Parathyroid adenoma (tissue), 2 donors: ENCODE results near the gene NKAIN2.

Source experiments
- H2AFZ ChIP-seq: fragments of 300-600 bp; sonication (generic); one replicate; pipeline ENCODE4 v1.7.0; 2017; ENCODE audit warnings: antibody characterized with exemption, mild to moderate bottlenecking
- H3K27ac ChIP-seq: fragments of 300-600 bp; sonication (generic); one replicate; pipeline ENCODE4 v1.7.0; 2017
- H3K27me3 ChIP-seq: fragments of 300-600 bp; sonication (generic); one replicate; pipeline ENCODE4 v1.7.0; 2017; ENCODE audit warnings: low read length; ENCODE audit not compliant: control insufficient read depth, insufficient read depth
- H3K36me3 ChIP-seq: fragments of 300-600 bp; sonication (generic); one replicate; pipeline ENCODE4 v1.7.0; 2017; ENCODE audit warnings: low read length; ENCODE audit not compliant: control insufficient read depth, insufficient read depth
- H3K4me1 ChIP-seq: fragments of 300-600 bp; sonication (generic); one replicate; pipeline ENCODE4 v1.7.0; 2017; ENCODE audit warnings: control low read depth
- H3K4me2 ChIP-seq: fragments of 300-600 bp; sonication (generic); one replicate; pipeline ENCODE4 v1.7.0; 2017; ENCODE audit warnings: low read length
- H3K4me3 ChIP-seq: fragments of 300-600 bp; sonication (generic); one replicate; pipeline ENCODE4 v1.7.0; 2017; ENCODE audit warnings: low read depth, low read length
- H3K79me2 ChIP-seq: fragments of 300-600 bp; sonication (generic); one replicate; pipeline ENCODE4 v1.7.0; 2017; ENCODE audit warnings: control low read depth
- H3K9ac ChIP-seq: fragments of 300-600 bp; sonication (generic); one replicate; pipeline ENCODE4 v1.7.0; 2017; ENCODE audit warnings: mild to moderate bottlenecking
- H3K9me3 ChIP-seq: fragments of 300-600 bp; sonication (generic); one replicate; pipeline ENCODE4 v1.7.0; 2017; ENCODE audit warnings: low read length; ENCODE audit not compliant: control insufficient read depth
- CTCF ChIP-seq: fragments of 300-600 bp; sonication (generic); IDR thresholded peaks from one replicate; pipeline ENCODE4 v1.7.0; 2017; ENCODE audit warnings: antibody characterized with exemption, mild to moderate bottlenecking
- donor health status: primary hyperparathyroidism.

Gene NKAIN2

DNA sequence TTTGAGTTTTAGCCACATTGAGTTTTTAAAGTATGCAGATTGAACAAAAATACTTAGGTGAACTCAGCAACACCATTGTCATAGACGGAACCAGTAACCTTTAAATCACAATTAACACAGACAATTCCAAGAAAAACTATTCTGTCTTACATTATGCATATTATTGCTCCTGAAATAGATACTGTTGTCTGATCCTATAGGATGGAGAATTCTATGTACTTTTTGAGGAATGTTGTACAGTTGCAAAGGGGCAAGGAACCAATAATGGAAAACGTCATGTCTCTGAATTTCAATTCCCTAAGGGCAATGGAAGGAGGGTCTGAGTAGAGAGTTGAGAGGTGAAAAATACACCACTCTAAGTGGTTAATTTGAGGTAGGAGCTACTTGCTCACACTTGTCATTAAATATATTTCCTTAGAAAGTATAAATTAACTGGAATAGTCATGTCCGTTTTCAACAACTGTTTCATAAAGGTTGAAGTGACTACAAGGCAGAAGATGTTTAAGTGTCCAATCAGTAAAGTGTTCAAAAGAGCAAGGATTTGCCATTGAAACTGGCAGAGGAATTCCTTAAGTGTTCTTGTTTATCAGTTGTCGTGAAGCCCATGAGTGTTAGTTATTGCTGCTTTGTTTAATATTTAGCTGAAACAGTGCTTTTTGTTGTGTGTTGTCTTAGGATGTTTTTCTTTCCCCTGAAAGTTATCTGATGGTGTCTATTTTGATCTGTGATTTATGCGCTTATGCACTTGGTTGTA, 1.3 kb downstream of the NKAIN2 start:
- H3K4me2 ChIP-seq: no peak overlapping the region
- H3K9me3 ChIP-seq: no peaks in the 10 kb centered on the region
- no peaks in the 10 kb centered on the region for H3K79me2 ChIP-seq
- H3K27me3 ChIP-seq: no peaks in the 10 kb centered on the region
- H3K27ac ChIP-seq: no peak overlapping the region
- no peak overlapping the region for H3K9ac ChIP-seq
- no peak for TF ChIP-seq CTCF
- no peaks in the 10 kb centered on the region for H3K4me1 ChIP-seq
- H2AFZ ChIP-seq: no peak overlapping the region
- H3K4me3 ChIP-seq: no peak overlapping the region
- no peaks in the 10 kb centered on the region for H3K36me3 ChIP-seq

DNA sequence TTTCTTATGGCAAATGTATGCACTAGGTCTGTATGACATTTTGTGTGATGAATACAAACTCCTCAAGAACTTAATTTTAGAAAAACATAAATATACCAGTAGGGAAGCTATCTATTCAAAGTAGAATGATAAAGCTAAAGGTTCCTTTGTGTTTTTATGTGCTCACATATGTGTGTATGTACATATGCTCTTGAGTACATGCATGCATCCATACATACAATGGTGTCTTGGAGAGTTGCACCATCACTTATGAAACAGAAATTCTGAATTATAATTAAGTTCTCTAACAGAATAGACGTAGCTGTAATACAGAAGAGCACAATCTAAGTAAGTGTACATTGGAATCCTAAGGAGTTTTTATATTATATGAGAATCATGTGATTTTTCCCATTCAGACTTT, 2.3 kb downstream of the NKAIN2 start:
- Histone ChIP-seq H2AFZ (no peak overlapping the region), H3K27ac (no peak overlapping the region), H3K4me2 (no peak overlapping the region), H3K27me3 (no peaks in the 10 kb centered on the region), H3K4me3 (no peak overlapping the region), H3K4me1 (no peaks in the 10 kb centered on the region), H3K36me3 (no peaks in the 10 kb centered on the region), H3K9ac (no peak overlapping the region), H3K79me2 (no peaks in the 10 kb centered on the region), H3K9me3 (no peaks in the 10 kb centered on the region)
- no peak for TF ChIP-seq CTCF

DNA sequence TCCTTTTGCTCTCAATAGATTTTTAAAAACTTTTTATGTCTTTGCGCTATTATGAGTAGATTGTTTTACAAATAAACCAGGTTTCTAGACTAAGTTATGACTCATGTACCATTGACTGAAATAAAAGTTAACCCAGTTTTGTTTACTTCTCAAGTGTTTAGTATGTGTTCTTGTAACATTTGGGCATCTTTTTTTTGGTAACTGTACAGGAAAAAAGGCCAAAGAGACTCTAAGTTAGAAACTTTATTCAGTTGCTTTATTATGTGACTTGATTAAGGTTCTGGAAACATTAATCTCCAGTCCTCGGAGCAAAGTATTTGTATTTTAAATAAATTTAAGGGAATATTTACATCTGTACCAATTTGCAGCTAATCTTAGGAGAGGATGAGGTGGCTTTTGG, 2.9 kb downstream of the NKAIN2 start:
- Histone ChIP-seq H2AFZ (no peak overlapping the region), H3K79me2 (no peaks in the 10 kb centered on the region), H3K36me3 (no peaks in the 10 kb centered on the region), H3K9ac (no peak overlapping the region), H3K4me2 (no peak overlapping the region), H3K27me3 (no peaks in the 10 kb centered on the region), H3K4me1 (no peaks in the 10 kb centered on the region), H3K9me3 (no peaks in the 10 kb centered on the region), H3K27ac (no peak overlapping the region), H3K4me3 (no peak overlapping the region)
- TF ChIP-seq CTCF: no peak

DNA sequence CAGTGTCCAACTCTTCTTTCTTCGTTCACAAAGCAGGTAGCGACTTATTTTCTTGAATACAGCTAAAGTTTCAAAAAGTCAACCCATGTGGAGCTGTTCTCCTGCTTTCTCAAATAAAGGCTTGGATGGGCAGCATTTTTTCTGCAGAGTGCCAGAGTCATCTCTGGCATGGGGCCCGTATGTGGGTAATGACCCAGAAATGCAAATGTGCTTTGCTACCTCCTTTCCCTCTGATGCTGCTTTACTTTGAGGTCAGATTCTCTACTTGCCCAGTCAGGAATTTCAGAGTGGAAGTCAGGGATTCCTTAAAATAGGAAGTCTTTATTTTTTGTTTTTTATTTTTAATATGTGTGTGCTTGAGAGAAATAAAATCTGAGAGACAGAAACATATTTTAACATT, 4.9 kb downstream of the NKAIN2 start:
- no peaks in the 10 kb centered on the region for H3K27me3 ChIP-seq
- no peak overlapping the region for H3K4me2 ChIP-seq
- H3K9ac ChIP-seq: no peak overlapping the region
- no peak for TF ChIP-seq CTCF
- no peaks in the 10 kb centered on the region for H3K9me3 ChIP-seq
- H3K79me2 ChIP-seq: no peaks in the 10 kb centered on the region
- no peak overlapping the region for H3K27ac ChIP-seq
- H3K4me3 ChIP-seq: no peak overlapping the region
- no peaks in the 10 kb centered on the region for H3K4me1 ChIP-seq
- H3K36me3 ChIP-seq: no peaks in the 10 kb centered on the region
- no peak overlapping the region for H2AFZ ChIP-seq

DNA sequence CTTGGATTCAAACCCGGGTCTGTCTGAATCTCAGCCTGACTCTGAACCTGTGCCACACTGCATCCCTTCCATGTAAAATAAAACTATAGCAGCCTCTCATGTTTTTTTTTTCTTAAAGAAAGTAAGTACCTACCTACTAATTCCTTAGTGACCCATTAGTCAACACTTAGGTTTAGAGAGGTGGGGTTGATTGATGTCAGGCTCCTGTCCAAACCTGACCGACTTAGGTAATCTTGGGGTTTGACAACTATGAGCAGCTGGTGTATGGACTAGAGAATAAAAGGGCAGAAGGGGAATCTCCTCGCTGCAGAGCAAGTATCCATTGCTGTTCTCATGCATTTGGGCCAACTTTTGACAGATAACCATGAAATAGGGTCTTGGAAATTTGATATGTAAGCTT, 6.5 kb downstream of the NKAIN2 start:
- TF ChIP-seq CTCF: no peak
- H3K27ac ChIP-seq: no peak overlapping the region

More for the DNA sequence above, 6.5 kb downstream of the NKAIN2 start:
- Histone ChIP-seq H3K79me2 (no peaks in the 10 kb centered on the region), H3K9ac (no peak overlapping the region), H3K4me3 (no peak overlapping the region), H3K36me3 (no peaks in the 10 kb centered on the region), H3K9me3 (no peaks in the 10 kb centered on the region), H3K4me2 (no peak overlapping the region), H3K4me1 (no peaks in the 10 kb centered on the region), H3K27me3 (no peaks in the 10 kb centered on the region), H2AFZ (no peak overlapping the region)
